GM12873 (cell line): Measurements from ENCODE around the gene ACOT8.

Experiments
- TF ChIP-seq, protein P1 (sequence below): IDR thresholded peaks from 2 replicates; pipeline ENCODE4 v1.5.1; 2012; ENCODE audit warnings: low read depth, mild to moderate bottlenecking, moderate library complexity, low read length, control low read depth; ENCODE audit not compliant: insufficient read depth; ENCODE audit errors: missing control alignments

The ACOT8 gene

DNA sequence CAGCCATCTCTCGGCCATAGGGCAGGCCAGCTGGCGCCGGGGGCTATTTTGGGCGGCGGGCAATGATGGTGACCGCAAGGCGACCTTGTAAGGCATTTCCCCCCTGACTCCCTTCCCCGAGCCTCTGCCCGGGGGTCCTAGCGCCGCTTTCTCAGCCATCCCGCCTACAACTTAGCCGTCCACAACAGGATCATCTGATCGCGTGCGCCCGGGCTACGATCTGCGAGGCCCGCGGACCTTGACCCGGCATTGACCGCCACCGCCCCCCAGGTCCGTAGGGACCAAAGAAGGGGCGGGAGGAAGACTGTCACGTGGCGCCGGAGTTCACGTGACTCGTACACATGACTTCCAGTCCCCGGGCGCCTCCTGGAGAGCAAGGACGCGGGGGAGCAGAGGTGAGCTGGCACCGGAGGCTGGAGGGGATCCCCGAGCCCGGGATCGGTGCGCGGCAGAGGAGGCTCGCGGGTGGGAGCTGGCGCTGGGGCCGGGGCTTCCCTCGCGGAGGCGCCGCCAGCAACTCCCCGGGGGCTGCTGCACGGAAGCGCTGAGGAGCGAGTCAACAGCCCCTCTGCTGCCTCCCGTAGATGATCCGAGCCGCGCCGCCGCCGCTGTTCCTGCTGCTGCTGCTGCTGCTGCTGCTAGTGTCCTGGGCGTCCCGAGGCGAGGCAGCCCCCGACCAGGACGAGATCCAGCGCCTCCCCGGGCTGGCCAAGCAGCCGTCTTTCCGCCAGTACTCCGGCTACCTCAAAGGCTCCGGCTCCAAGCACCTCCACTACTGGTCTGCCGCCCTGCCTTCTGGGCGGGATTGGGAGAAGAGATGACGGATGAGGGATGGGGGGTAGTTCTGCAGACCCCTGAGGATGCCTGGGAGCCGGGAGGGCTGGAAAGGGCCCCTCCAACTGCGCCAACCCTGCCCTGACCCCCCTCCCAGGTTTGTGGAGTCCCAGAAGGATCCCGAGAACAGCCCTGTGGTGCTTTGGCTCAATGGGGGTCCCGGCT lies 34.1 kb upstream of the ACOT8 start, which contains the start of the genes CTSA and NEURL2:
Gene CTSA (plus strand): TSS at position 351 of the 999 bp plus-strand sequence. CDS start 234 bp downstream, at position 585.
Gene NEURL2 (minus strand): TSS at position 224 of the 999 bp plus-strand sequence. CDS start 217 bp downstream, at position 7.
- TF ChIP-seq, protein P1, sequence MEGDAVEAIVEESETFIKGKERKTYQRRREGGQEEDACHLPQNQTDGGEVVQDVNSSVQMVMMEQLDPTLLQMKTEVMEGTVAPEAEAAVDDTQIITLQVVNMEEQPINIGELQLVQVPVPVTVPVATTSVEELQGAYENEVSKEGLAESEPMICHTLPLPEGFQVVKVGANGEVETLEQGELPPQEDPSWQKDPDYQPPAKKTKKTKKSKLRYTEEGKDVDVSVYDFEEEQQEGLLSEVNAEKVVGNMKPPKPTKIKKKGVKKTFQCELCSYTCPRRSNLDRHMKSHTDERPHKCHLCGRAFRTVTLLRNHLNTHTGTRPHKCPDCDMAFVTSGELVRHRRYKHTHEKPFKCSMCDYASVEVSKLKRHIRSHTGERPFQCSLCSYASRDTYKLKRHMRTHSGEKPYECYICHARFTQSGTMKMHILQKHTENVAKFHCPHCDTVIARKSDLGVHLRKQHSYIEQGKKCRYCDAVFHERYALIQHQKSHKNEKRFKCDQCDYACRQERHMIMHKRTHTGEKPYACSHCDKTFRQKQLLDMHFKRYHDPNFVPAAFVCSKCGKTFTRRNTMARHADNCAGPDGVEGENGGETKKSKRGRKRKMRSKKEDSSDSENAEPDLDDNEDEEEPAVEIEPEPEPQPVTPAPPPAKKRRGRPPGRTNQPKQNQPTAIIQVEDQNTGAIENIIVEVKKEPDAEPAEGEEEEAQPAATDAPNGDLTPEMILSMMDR = no peak

DNA sequence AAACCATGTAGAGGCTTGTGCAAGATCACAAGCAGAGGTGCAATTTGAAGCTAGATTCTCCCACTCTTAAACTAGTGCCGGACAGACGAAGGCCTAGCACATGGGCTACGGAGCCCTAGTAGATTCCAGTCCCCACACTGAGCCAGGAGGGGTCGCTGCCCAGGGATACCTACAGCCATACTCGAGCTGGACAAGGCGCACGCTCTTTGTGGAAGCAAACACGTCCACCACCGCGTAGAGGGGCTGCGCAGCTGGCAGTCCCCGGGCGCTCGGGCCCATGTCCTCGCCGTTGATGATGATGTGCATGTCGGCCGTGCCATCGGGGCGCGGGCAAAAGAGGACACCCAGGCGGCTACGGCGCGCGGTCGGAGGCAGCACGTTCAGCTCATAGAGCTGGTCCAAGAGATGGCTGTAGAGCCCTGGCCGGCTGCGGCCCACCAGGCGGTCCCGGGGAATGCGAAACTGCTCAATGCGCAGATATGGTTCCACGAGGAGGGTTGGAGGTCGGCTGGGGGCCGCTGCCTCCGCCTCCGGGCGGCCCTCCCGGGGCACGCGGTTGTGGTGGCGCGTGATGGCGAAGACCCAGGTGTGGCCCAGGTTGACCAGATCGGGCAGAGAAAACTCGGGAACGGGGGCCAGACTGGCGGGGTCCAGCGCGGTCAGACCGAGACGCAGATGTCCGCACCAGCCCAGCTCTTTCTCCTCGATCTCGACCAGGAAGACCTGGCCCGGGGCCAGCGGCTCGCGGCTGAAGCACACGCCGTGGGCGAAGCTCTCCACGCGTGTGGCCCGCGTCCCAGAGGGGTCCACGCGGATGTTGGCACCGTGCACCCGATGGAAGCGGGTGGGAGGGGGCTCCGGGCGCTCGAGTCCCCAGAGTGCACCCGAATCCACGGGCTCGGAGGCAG lies 33.1 kb upstream of the ACOT8 start:
- TF ChIP-seq, protein P1 = peak; percentile 65

DNA sequence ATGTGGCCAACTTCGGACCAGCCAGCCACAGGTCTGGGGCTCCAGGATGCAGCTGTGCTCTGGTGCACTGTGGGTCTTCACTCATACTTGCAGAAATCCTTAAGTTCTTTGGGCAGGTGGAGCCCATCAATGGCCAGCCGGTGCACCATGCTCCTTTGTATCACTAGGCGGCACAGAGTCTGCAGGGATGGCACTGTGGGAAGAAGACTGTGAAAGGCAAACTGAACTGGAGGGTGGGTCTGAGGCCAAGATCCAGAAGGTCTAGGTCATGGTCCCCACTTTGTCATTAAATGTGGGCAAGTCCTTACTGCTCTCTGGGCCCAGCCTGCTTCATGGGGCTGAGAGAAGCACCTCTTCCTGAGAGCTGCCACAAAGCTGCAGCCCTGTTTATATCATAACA lies 31.5 kb upstream of the ACOT8 start:
- TF ChIP-seq, protein P1 = no peak

GRCh38 chr20:45887346-45887715 lies 30.1 kb upstream of the ACOT8 start, which contains the start of gene SPATA25:
Gene SPATA25, minus strand, starts transcription at chr20:45887622. Its CDS starts 32 bp downstream, at chr20:45887590.
- TF ChIP-seq, protein P1 = no peak

DNA sequence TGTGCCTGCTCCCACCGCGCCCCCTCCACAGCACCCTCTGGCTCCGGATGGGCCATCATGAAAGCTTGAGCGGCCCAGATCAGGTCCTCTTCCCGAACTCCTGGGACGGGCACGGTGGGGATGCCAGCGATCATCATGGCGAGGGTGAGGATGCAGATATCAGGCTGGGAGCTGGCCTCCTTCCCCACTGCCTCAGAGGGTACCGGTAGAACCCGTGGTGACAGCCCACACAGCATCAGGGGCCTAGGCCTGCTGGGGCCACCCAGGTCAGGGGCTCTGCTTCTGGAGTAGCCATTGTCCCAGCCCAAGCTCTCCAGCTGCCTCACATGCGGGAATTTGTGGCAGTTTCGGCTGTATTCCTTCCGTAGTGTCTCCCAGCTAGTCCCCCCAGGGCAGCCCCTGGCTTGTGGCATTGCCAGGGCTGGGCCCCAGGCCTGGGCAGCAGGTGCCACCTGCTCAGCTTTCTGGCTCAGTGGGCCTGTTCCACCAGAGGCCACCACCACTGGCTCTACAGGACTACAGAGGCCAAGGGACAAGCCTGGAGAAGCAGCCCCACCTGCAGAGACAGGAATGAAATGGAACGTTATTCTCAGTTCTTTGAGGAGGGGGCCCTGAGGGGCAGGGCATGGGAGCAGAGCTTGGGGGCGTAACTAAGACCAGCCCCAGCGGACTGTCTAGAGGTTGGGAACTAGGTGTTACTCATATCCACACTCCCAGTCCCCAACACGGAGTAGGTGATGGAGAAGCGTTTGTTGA lies 29.6 kb upstream of the ACOT8 start:
- TF ChIP-seq, protein P1 = no peak

- TF ChIP-seq, protein P1 = no peak
Observed at GRCh38 chr20:45883100-45883469, 25.9 kb upstream of the ACOT8 start.
